ENCODE results near the gene TRPV3.

GRCh38 chr17:3539881-3540540, 17.6 kb downstream of the TRPV3 start:
- TF ChIP-seq CTCF (IDR thresholded peaks at IDR 0.05; ENCODE audit: low read length) (no peak), EZH2 (optimal IDR thresholded peaks at IDR 0.05; ENCODE audit: low read depth, low read length) (no peak), EZH2phosphoT487 (IDR thresholded peaks at IDR 0.05; ENCODE audit: low read length) (no peak)
